ENCODE measurements around the gene SLC7A4. TPM values are rescaled to one million over a fixed set of nuclear protein-coding genes. Genes with fewer than 3 reads are reported as not detected.

SLC7A4 gene
- total RNA-seq, 5 donors from 2014 or later (not counting 1 experiment from before 2014, with no cell fraction given) = 0.14 to 0.76 (median 0.41) TPM; not detected in 2

GRCh38 chr22:21047730-21048129 is 15.4 kb upstream of the SLC7A4 start:
- POLR2A ChIA-PET = interaction anchor here in 1 of 2 donors (0.5 kb wide), 1 partner anchor 284 kb away, joined by 3 read pairs; no protein-coding TSS in a partner anchor
- H3K36me3 ChIP-seq (ENCODE audit: control insufficient read depth in 2 of 2, extremely low read depth in 1 of 2, insufficient read depth in 1 of 2, low read length in 1 of 2) = no peaks in the 10 kb centered on the region
- ATAC-seq (replicated peaks in 1 of 4) (no peak), DNase-seq (no peak)
- no peak overlapping the region for H3K27ac ChIP-seq (ENCODE audit: low read length)
- no peaks in the 10 kb centered on the region for H3K36me3 Mint-ChIP-seq
- H3K9me3 ChIP-seq = no peaks in the 10 kb centered on the region
- no peak overlapping the region for H3K4me3 ChIP-seq (ENCODE audit: control insufficient read depth in 1 of 2, extremely low read depth in 1 of 2, low read length in 1 of 2)
- no peak overlapping the region for H3K27ac Mint-ChIP-seq
- peaks cover 20 to 29% (median 29%) of the 10 kb centered on the region in 3 donors for H3K4me1 Mint-ChIP-seq
- no peak overlapping the region for H3K4me3 Mint-ChIP-seq
- CTCF ChIA-PET = interaction anchor here (0.6 kb wide), 2 partner anchors 27 to 45 kb away, joined by 3 to 4 read pairs; no protein-coding TSS in a partner anchor
- H3K27me3 Mint-ChIP-seq = peaks cover 15 to 28% of the 10 kb centered on the region in 2 donors
- H3K9me3 Mint-ChIP-seq = no peaks in the 10 kb centered on the region
- H3K4me1 ChIP-seq (ENCODE audit: control insufficient read depth in 1 of 2, extremely low read depth in 1 of 2, insufficient read depth in 2 of 2, low read length in 2 of 2) = peaks cover 0 to 27% of the 10 kb centered on the region in 2 experiments
- H3K27me3 ChIP-seq (replicated peaks in 1 of 2; ENCODE audit: control insufficient read depth in 2 of 2, extremely low read depth in 1 of 2, insufficient read depth in 2 of 2, low read length in 1 of 2) = peaks cover 0 to 36% of the 10 kb centered on the region in 2 experiments
- 53% methylated on average over 3 of the region's 7 CpGs for WGBS (ENCODE audit: insufficient coverage)

GRCh38 chr22:21047035-21047661 is 14.8 kb upstream of the SLC7A4 start:
- Mint-ChIP-seq H3K27me3 (peaks cover 18 to 33% of the 10 kb centered on the region in 2 donors), H3K27ac (no peak overlapping the region), H3K4me1 (peaks cover 20 to 30% (median 29%) of the 10 kb centered on the region in 3 donors), H3K36me3 (no peaks in the 10 kb centered on the region), H3K4me3 (no peak overlapping the region), H3K9me3 (no peaks in the 10 kb centered on the region)
- peaks cover 0 to 41% of the 10 kb centered on the region in 2 experiments for H3K27me3 ChIP-seq (replicated peaks in 1 of 2; ENCODE audit: control insufficient read depth in 2 of 2, extremely low read depth in 1 of 2, insufficient read depth in 2 of 2, low read length in 1 of 2)
- ChIA-PET CTCF (no interaction called here), POLR2A (interaction anchor here in 1 of 2 donors (0.6 kb wide), 1 partner anchor 974 kb away, joined by 3 read pairs; no protein-coding TSS in a partner anchor)
- DNase-seq (no peak), ATAC-seq (replicated peaks in 1 of 4) (no peak)
- H3K9me3 ChIP-seq = no peaks in the 10 kb centered on the region
- no peaks in the 10 kb centered on the region for H3K36me3 ChIP-seq (ENCODE audit: control insufficient read depth in 2 of 2, extremely low read depth in 1 of 2, insufficient read depth in 1 of 2, low read length in 1 of 2)
- H3K27ac ChIP-seq (ENCODE audit: low read length) = no peak overlapping the region
- peaks cover 0 to 27% of the 10 kb centered on the region in 2 experiments for H3K4me1 ChIP-seq (ENCODE audit: control insufficient read depth in 1 of 2, extremely low read depth in 1 of 2, insufficient read depth in 2 of 2, low read length in 2 of 2)
- no peak overlapping the region for H3K4me3 ChIP-seq (ENCODE audit: control insufficient read depth in 1 of 2, extremely low read depth in 1 of 2, low read length in 1 of 2)
- 93% methylated on average over 12 of the region's 14 CpGs for WGBS (ENCODE audit: insufficient coverage)

GRCh38 chr22:21045585-21046294 is 13.4 kb upstream of the SLC7A4 start, which contains the start of gene LRRC74B:
TSS of gene LRRC74B (plus strand) at chr22:21045946. CDS start at chr22:21045987, 41 bp downstream.
- WGBS (ENCODE audit: insufficient coverage) = 4% methylated on average over 42 of the region's 47 CpGs
- H3K9me3 Mint-ChIP-seq = no peaks in the 10 kb centered on the region
- H3K9me3 ChIP-seq = no peaks in the 10 kb centered on the region
- peaks cover 20 to 30% (median 22%) of the 10 kb centered on the region in 3 donors for H3K4me1 Mint-ChIP-seq
- H3K4me1 ChIP-seq (ENCODE audit: control insufficient read depth in 1 of 2, extremely low read depth in 1 of 2, insufficient read depth in 2 of 2, low read length in 2 of 2) = peaks cover 0 to 27% of the 10 kb centered on the region in 2 experiments
- peak within 1 kb of the TSS; percentile 5 to 23 for H3K27ac Mint-ChIP-seq
- H3K4me3 ChIP-seq (ENCODE audit: control insufficient read depth in 1 of 2, extremely low read depth in 1 of 2, low read length in 1 of 2) = peak within 1 kb of the TSS; percentile 10 to 47
- peak; percentile 14 to 75 (median 61) for DNase-seq
- peaks cover 0 to 45% of the 10 kb centered on the region in 2 experiments for H3K27me3 ChIP-seq (replicated peaks in 1 of 2; ENCODE audit: control insufficient read depth in 2 of 2, extremely low read depth in 1 of 2, insufficient read depth in 2 of 2, low read length in 1 of 2)
- no peaks in the 10 kb centered on the region for H3K36me3 ChIP-seq (ENCODE audit: control insufficient read depth in 2 of 2, extremely low read depth in 1 of 2, insufficient read depth in 1 of 2, low read length in 1 of 2)
- peaks cover 21 to 35% of the 10 kb centered on the region in 2 donors for H3K27me3 Mint-ChIP-seq
- H3K36me3 Mint-ChIP-seq = no peaks in the 10 kb centered on the region
- H3K27ac ChIP-seq (ENCODE audit: low read length) = no peak within 1 kb of the TSS
- ATAC-seq (replicated peaks in 1 of 4) = peak; percentile 72 to 97 (median 93)
- peak within 1 kb of the TSS; percentile 39 to 70 (median 63) for H3K4me3 Mint-ChIP-seq
- CTCF ChIA-PET = no interaction called here
- POLR2A ChIA-PET = no interaction called here

- H3K27ac Mint-ChIP-seq = peak overlapping the region in 1 of 2 donors; percentile 5
- peaks cover 23 to 38% of the 10 kb centered on the region in 2 donors for H3K27me3 Mint-ChIP-seq
- no peaks in the 10 kb centered on the region for H3K9me3 ChIP-seq
- H3K36me3 Mint-ChIP-seq = no peaks in the 10 kb centered on the region
- peak overlapping the region in 1 of 2 donors; percentile 47 for H3K4me3 ChIP-seq (ENCODE audit: control insufficient read depth in 1 of 2, extremely low read depth in 1 of 2, low read length in 1 of 2)
- H3K27ac ChIP-seq (ENCODE audit: low read length) = no peak overlapping the region
- H3K4me1 Mint-ChIP-seq = peaks cover 20 to 30% (median 22%) of the 10 kb centered on the region in 3 donors
- WGBS (ENCODE audit: insufficient coverage) = 25% methylated on average over 14 of the region's 15 CpGs
- no peaks in the 10 kb centered on the region for H3K9me3 Mint-ChIP-seq
- no peaks in the 10 kb centered on the region for H3K36me3 ChIP-seq (ENCODE audit: control insufficient read depth in 2 of 2, extremely low read depth in 1 of 2, insufficient read depth in 1 of 2, low read length in 1 of 2)
- POLR2A ChIA-PET = interaction anchor here in 1 of 2 donors (0.6 kb wide), 1 partner anchor 675 kb away, joined by 11 read pairs; no protein-coding TSS in a partner anchor
- H3K4me3 Mint-ChIP-seq = peak overlapping the region; percentile 39 to 70 (median 63)
- ATAC-seq (replicated peaks in 1 of 4) = peak in 2 of 4 experiments; percentile 6 to 26
- peaks cover 0 to 27% of the 10 kb centered on the region in 2 experiments for H3K4me1 ChIP-seq (ENCODE audit: control insufficient read depth in 1 of 2, extremely low read depth in 1 of 2, insufficient read depth in 2 of 2, low read length in 2 of 2)
- peaks cover 0 to 45% of the 10 kb centered on the region in 2 experiments for H3K27me3 ChIP-seq (replicated peaks in 1 of 2; ENCODE audit: control insufficient read depth in 2 of 2, extremely low read depth in 1 of 2, insufficient read depth in 2 of 2, low read length in 1 of 2)
- CTCF ChIA-PET = interaction anchor here in 1 of 2 donors (0.6 to 1.3 kb wide), 2 partner anchors 10 to 42 kb away, joined by 3 to 4 read pairs; no protein-coding TSS in a partner anchor
- DNase-seq = peak in 3 of 35 experiments; percentile 9 to 11 (median 10)
Observed at GRCh38 chr22:21044931-21045584, 12.7 kb upstream of the SLC7A4 start.

- H3K27me3 ChIP-seq (replicated peaks in 1 of 2; ENCODE audit: control insufficient read depth in 2 of 2, extremely low read depth in 1 of 2, insufficient read depth in 2 of 2, low read length in 1 of 2) = peaks cover 0 to 48% of the 10 kb centered on the region in 2 experiments
- 83% methylated on average over 7 of the region's 15 CpGs for WGBS (ENCODE audit: insufficient coverage)
- H3K27ac ChIP-seq (ENCODE audit: low read length) = no peak overlapping the region
- H3K36me3 ChIP-seq (ENCODE audit: control insufficient read depth in 2 of 2, extremely low read depth in 1 of 2, insufficient read depth in 1 of 2, low read length in 1 of 2) = no peaks in the 10 kb centered on the region
- Mint-ChIP-seq H3K27me3 (peaks cover 27 to 44% of the 10 kb centered on the region in 2 donors), H3K36me3 (no peaks in the 10 kb centered on the region), H3K27ac (no peak overlapping the region), H3K4me3 (peak overlapping the region in 1 of 3 donors; percentile 70), H3K4me1 (peaks cover 20 to 30% (median 22%) of the 10 kb centered on the region in 3 donors), H3K9me3 (no peaks in the 10 kb centered on the region)
- no peak for ATAC-seq (replicated peaks in 1 of 4)
- ChIA-PET CTCF (interaction anchor here in 1 of 2 donors (0.6 to 1.3 kb wide), 2 partner anchors 41 to 627 kb away, joined by 3 to 4 read pairs; no protein-coding TSS in a partner anchor), POLR2A (no interaction called here)
- H3K4me3 ChIP-seq (ENCODE audit: control insufficient read depth in 1 of 2, extremely low read depth in 1 of 2, low read length in 1 of 2) = no peak overlapping the region
- H3K9me3 ChIP-seq = no peaks in the 10 kb centered on the region
- no peak for DNase-seq
- peaks cover 0 to 27% of the 10 kb centered on the region in 2 experiments for H3K4me1 ChIP-seq (ENCODE audit: control insufficient read depth in 1 of 2, extremely low read depth in 1 of 2, insufficient read depth in 2 of 2, low read length in 2 of 2)
Observed at GRCh38 chr22:21043860-21044535, 11.6 kb upstream of the SLC7A4 start.
